Astrocyte (in vitro differentiated cells and primary cell): ENCODE data around the gene ACTN1.

ENCODE experiments used
- EZH2 ChIP-seq: IDR thresholded peaks from 2 replicates; pipeline ENCODE4 v1.6.1; 2012; ENCODE audit warnings: mild to moderate bottlenecking, low read length, inconsistent platforms; ENCODE audit not compliant: insufficient read depth
- TF ChIP-seq, protein P1 (sequence below): IDR thresholded peaks from 2 replicates; pipeline ENCODE4 v1.5.1; 2011; ENCODE audit warnings: low read depth, mild to moderate bottlenecking, inconsistent platforms, low read length, moderate library complexity; ENCODE audit not compliant: insufficient read depth

DNA sequence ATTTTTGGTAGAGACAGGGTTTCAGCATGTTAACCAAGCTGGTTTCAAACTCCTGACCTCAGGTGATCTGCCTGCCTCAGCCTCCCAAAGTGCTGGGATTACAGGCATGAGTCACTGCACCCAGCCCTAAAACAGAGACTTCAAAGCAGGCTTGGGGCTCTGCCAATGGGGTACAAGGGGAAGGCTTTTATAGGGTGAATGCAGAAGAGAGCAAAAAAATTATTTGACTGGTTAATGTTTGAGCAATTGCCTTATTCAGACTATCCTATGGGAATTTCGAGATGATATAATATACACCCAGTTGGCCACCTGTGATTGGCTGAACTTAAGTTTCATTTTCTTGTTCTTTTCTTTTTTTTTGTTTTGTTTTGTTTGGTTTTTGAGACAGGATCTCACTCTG, 31.5 kb upstream of the ACTN1 start:
- TF ChIP-seq EZH2, result no peak
- TF ChIP-seq, protein P1, sequence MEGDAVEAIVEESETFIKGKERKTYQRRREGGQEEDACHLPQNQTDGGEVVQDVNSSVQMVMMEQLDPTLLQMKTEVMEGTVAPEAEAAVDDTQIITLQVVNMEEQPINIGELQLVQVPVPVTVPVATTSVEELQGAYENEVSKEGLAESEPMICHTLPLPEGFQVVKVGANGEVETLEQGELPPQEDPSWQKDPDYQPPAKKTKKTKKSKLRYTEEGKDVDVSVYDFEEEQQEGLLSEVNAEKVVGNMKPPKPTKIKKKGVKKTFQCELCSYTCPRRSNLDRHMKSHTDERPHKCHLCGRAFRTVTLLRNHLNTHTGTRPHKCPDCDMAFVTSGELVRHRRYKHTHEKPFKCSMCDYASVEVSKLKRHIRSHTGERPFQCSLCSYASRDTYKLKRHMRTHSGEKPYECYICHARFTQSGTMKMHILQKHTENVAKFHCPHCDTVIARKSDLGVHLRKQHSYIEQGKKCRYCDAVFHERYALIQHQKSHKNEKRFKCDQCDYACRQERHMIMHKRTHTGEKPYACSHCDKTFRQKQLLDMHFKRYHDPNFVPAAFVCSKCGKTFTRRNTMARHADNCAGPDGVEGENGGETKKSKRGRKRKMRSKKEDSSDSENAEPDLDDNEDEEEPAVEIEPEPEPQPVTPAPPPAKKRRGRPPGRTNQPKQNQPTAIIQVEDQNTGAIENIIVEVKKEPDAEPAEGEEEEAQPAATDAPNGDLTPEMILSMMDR, result no peak
